NB4 (cell line): ENCODE data around the gene DNAJB13.
A peak's percentile ranks its signal among the peaks of the same experiment; 100 is the strongest.

Source experiments
- DNase-seq: peaks from one replicate; pipeline ENCODE4 v3.0.0; 2010; ENCODE audit warnings: low read depth
- H3K4me3 ChIP-seq: one replicate; pipeline ENCODE4 v1.5.1; 2011; ENCODE audit warnings: mild to moderate bottlenecking, low read depth, low read length, moderate library complexity
- MYC ChIP-seq: IDR thresholded peaks from 2 replicates; pipeline ENCODE4 v1.6.1; 2011; ENCODE audit warnings: low read depth, low read length
- POLR2A ChIP-seq: IDR thresholded peaks from 2 replicates; pipeline ENCODE4 v1.6.1; 2011; ENCODE audit warnings: mild to moderate bottlenecking; ENCODE audit not compliant: insufficient read length; ENCODE audit errors: extremely low read depth
- TF ChIP-seq, protein P1 (sequence below): IDR thresholded peaks from one replicate; pipeline ENCODE4 v1.5.1; 2012; ENCODE audit warnings: low read depth, low read length
- TF ChIP-seq, protein P2 (sequence below): IDR thresholded peaks from 2 replicates; pipeline ENCODE4 v1.6.1; 2011; ENCODE audit warnings: low read depth, low read length

DNAJB13 gene

DNA sequence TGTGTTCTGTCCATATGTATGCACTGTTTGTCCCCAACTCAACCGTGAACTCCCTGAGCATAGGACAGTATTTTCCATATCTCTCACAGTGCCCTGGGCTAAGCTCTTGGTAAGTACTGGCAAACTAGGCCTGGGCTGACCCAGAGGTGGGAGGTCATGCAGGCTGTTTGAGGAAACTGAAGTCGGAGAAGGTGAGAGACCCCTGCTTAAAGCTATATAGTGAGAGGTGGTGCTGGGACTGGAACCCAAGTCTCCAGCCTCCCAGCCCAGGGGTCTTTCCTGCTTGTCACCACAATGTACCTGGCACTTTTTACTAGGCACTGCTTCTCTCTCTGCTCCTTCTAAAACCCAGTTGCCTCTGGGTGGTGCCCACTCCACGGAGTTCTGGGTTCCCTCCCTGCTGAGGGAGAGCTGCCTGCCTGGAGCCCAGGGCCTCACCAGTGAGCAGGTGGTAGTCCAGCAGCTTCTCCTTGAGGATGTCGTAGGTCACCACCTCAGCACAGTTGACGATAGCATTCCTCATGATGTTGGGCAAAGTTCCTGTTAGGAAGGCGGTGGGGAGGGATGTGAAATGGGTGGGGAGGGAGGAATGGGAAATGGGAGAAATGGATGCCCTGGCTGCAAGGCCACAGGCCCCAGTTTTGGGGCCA lies 53.3 kb downstream of the DNAJB13 start:
- DNase-seq: no peak
- TF ChIP-seq, protein P1, sequence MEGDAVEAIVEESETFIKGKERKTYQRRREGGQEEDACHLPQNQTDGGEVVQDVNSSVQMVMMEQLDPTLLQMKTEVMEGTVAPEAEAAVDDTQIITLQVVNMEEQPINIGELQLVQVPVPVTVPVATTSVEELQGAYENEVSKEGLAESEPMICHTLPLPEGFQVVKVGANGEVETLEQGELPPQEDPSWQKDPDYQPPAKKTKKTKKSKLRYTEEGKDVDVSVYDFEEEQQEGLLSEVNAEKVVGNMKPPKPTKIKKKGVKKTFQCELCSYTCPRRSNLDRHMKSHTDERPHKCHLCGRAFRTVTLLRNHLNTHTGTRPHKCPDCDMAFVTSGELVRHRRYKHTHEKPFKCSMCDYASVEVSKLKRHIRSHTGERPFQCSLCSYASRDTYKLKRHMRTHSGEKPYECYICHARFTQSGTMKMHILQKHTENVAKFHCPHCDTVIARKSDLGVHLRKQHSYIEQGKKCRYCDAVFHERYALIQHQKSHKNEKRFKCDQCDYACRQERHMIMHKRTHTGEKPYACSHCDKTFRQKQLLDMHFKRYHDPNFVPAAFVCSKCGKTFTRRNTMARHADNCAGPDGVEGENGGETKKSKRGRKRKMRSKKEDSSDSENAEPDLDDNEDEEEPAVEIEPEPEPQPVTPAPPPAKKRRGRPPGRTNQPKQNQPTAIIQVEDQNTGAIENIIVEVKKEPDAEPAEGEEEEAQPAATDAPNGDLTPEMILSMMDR: no peak
- TF ChIP-seq MYC (no peak), POLR2A (no peak)
- TF ChIP-seq, protein P2, sequence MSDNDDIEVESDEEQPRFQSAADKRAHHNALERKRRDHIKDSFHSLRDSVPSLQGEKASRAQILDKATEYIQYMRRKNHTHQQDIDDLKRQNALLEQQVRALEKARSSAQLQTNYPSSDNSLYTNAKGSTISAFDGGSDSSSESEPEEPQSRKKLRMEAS: no peak
- no peak overlapping the region for H3K4me3 ChIP-seq

DNA sequence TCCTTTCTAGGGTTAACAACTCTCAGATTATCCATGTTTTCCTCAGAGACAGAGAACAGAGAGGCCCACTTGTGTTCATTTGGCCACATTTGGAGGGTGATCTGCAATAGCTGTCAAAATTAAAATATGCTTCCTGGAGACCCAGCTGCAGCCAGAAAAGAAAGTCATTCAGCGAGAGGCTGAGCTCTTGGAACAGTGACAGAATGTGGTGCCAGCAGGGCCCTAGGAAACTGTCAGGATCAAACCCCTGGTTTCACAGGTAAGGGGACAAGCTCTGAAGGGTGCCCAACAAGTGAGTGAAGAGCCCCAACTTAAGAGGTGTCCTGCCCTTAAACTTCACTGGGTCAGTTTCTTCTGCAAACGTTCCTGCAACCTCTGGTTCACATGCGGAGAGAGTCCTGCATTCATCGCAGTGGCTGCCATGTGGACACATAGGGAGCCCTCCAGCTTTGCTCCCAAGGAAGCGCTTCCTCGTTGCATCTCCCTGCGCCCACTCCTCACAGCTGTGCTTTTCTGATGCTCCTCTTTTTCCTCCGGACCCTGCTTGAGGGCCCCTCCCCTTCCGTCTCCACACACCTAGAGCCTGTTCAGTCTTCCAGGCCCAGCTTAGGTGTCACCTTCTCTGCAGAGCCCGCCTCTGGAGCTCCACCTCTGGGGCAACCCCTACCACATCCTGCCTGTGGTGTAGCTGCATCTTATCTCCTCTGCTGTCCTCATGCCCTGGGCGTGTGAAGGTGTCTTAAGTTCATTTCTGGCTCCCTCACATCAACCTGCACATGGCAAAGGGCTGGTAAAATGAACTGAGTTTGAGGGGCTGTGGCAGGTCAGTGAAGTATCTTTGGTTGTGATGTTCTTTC lies 54.2 kb downstream of the DNAJB13 start:
- TF ChIP-seq, protein P2: no peak
- TF ChIP-seq, protein P1: no peak
- TF ChIP-seq MYC (no peak), POLR2A (no peak)
- peak; percentile 26 for DNase-seq
- no peak overlapping the region for H3K4me3 ChIP-seq

DNA sequence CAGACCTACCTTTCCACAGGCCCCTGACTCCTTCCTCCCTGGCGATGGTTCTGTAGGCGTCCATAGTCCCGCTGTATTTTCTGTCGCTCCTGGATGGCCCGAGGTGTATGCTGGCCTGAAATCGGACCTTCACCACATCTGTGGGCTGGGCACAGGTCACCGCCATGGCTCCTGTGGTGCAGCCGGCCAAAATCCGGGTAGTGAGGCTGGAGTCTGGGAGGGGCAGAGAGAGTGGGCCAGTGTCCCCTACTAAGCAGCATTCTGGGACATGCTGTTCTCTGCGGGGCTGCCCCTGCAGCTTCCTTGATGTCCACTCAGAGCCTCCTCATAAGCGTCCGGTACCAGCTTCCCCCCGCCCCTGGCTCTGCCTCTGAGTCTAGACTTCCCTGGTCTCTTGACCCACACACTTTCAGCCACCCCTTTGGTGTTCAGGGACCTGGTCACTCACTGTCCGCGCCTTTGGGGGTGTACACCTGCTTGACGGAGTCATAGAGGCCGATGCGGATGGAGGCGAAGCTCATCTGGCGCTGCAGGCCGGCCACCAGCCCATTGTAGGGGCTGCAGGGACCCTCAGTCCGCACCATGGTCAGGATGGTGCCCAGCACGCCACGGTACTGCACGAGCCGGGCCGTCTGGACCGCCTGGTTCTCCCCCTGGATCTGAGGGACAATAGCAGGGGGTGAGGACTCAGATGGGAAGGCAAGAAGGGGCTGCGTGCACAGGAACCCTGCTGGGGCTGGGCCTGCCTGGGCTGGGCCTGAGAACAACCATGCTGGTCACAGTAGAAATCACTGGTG lies 55.1 kb downstream of the DNAJB13 start:
- no peak for DNase-seq
- TF ChIP-seq, protein P2: no peak
- TF ChIP-seq POLR2A (no peak), MYC (no peak)
- TF ChIP-seq, protein P1: no peak
- no peak overlapping the region for H3K4me3 ChIP-seq

DNA sequence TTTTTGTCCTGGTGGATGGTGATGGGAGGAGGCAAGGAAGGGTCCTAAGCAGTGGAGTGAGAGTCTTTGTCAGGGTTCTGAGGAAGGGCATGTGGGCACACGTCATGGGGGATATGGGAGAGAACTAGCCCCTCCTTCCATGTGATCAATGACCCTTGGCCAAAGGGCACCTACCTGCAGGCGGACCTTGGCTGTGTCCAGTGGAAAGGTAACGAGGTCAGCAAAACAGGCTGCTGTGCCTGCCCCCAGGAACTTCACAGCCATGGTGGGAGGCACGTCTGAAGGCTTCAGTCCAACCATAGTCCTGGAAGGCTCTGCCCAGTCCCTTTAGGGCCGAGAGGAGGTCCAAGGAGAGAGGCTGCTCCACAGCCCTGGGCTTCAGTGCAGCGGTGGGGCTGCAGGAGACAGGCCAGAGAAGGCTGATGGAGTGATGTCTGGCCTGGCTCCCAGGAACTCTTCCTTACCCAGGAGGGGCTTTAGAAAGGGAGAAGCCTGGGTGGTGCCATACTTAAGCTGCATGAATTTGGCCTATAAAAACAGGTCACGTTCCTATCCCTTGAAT lies 56.0 kb downstream of the DNAJB13 start:
- no peak for DNase-seq
- no peak for TF ChIP-seq MYC
- TF ChIP-seq, protein P2: no peak
- TF ChIP-seq, protein P1: no peak
- no peak for TF ChIP-seq POLR2A
- H3K4me3 ChIP-seq: no peak overlapping the region

DNA sequence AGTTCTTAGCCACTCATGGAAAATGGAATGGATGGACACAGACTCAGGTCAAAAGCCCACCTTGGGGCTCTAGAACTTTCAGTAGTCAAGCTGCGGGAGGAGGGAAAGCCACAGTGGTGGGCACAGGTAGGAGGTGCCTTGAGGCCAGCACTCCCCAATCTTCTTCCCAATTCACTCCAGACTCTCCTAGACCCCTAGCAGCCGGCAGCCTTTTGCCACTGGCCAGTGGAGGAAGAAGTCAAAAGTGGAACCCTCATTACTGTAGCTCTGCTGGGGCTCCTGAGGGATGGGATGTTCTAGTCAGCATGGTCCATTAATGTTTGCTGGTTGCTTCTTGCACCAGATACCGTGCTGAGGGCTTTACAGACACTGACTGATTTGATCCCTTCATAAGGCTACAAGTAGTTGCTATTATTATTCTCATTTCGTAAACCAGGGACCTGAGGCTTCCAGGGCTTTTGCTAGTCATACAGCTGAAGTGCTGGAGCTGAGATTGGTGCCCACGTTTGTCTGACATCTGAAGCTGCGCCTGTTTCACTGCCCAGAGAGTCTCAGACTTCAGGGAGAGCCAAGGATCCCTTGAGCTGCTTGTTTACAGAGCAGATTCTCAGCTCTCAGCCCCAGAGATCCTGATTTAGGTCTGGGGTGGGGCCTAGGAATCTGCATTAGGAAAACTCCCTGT lies 57.0 kb downstream of the DNAJB13 start:
- TF ChIP-seq, protein P2: no peak
- TF ChIP-seq, protein P1: no peak
- TF ChIP-seq POLR2A: no peak
- no peak for TF ChIP-seq MYC
- no peak for DNase-seq
- no peak overlapping the region for H3K4me3 ChIP-seq
